Epithelial cell of esophagus (primary cell): ENCODE results near the gene DEAF1.

Experiments used
- DNase-seq: peaks from one replicate; pipeline ENCODE4 v3.0.0; 2010; ENCODE audit warnings: low read depth
- H3K4me3 ChIP-seq: 2 replicates; pipeline ENCODE4 v1.5.1; 2011; ENCODE audit warnings: mild to moderate bottlenecking, low read length, control low read depth
- CTCF ChIP-seq: IDR thresholded peaks from 2 replicates; pipeline ENCODE4 v1.5.1; 2011; ENCODE audit warnings: low read depth, mild to moderate bottlenecking, low read length, control low read depth, inconsistent platforms; ENCODE audit not compliant: insufficient read depth; ENCODE audit errors: missing control alignments

Gene DEAF1

GRCh38 chr11:635945-636510 lies 59.0 kb downstream of the DEAF1 start:
- no peak for DNase-seq
- no peak overlapping the region for H3K4me3 ChIP-seq
- no peak for TF ChIP-seq CTCF

GRCh38 chr11:630871-631270 lies 64.2 kb downstream of the DEAF1 start:
- H3K4me3 ChIP-seq, result no peak overlapping the region
- no peak for DNase-seq
- no peak for TF ChIP-seq CTCF

- no peak overlapping the region for H3K4me3 ChIP-seq
- no peak for TF ChIP-seq CTCF
- no peak for DNase-seq
These were observed 65.8 kb downstream of the DEAF1 start for GRCh38 chr11:629237-629583.

GRCh38 chr11:628056-628455 lies 67.0 kb downstream of the DEAF1 start:
- no peak for TF ChIP-seq CTCF
- no peak for DNase-seq
- H3K4me3 ChIP-seq, result no peak overlapping the region

GRCh38 chr11:627308-627576 lies 67.8 kb downstream of the DEAF1 start:
- H3K4me3 ChIP-seq, result no peak overlapping the region
- DNase-seq, result no peak
- TF ChIP-seq CTCF, result no peak

GRCh38 chr11:626475-627307 lies 68.3 kb downstream of the DEAF1 start, which contains the start of gene SCT:
Gene SCT, minus strand, starts transcription at chr11:627181. Its CDS starts 38 bp downstream, at chr11:627143.
- H3K4me3 ChIP-seq, result no peak within 1 kb of the TSS
- no peak for TF ChIP-seq CTCF
- DNase-seq, result no peak
